ENCODE data around the gene RBBP4.
A peak's percentile ranks its signal among the peaks of the same experiment; 100 is the strongest.

DNA sequence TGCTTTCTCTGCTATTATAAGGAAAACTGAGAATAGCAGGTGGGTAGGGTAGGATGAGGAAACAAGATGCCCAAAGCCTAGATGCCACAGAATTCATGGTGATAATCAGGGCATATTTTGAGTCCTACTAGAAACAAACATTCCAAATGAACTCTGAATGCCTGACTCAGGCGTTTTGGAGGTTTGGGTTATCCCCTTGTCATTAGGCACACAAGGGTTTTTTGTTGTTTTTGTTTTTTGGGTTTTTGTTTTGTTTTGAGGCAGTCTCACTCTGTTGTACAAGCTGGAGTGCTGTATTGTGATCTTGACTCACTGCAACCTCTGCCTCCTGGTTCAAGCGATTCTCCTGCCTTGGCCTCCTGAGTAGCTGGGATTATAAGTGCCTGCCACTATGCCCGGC is 32.4 kb downstream of the RBBP4 start:
- TF ChIP-seq EP300 (IDR thresholded peaks at IDR 0.05; ENCODE audit: borderline replicate concordance in 1 of 2, low read depth in 2 of 2, low read length in 2 of 2) (no peak), POLR2AphosphoS5 (IDR thresholded peaks at IDR 0.05; ENCODE audit: low read depth, low read length) (0 out of 2 replicates have a peak, but pooled peaks have one; percentile 13), CREB1 (IDR thresholded peaks at IDR 0.05) (no peak), NRF1 (IDR thresholded peaks at IDR 0.05; ENCODE audit: low read depth, low read length) (no peak), GABPA (IDR thresholded peaks at IDR 0.05; ENCODE audit: borderline replicate concordance, insufficient read depth, low read length) (no peak), EZH2 (IDR thresholded peaks at IDR 0.05; ENCODE audit: low read depth, low read length, severe bottlenecking) (no peak), PHF8 (conservative IDR thresholded peaks at IDR 0.05; ENCODE audit: low read depth, low read length) (no peak), CHD1 (IDR thresholded peaks at IDR 0.05; ENCODE audit: low read depth, low read length) (no peak)
- TF ChIP-seq, protein P1, sequence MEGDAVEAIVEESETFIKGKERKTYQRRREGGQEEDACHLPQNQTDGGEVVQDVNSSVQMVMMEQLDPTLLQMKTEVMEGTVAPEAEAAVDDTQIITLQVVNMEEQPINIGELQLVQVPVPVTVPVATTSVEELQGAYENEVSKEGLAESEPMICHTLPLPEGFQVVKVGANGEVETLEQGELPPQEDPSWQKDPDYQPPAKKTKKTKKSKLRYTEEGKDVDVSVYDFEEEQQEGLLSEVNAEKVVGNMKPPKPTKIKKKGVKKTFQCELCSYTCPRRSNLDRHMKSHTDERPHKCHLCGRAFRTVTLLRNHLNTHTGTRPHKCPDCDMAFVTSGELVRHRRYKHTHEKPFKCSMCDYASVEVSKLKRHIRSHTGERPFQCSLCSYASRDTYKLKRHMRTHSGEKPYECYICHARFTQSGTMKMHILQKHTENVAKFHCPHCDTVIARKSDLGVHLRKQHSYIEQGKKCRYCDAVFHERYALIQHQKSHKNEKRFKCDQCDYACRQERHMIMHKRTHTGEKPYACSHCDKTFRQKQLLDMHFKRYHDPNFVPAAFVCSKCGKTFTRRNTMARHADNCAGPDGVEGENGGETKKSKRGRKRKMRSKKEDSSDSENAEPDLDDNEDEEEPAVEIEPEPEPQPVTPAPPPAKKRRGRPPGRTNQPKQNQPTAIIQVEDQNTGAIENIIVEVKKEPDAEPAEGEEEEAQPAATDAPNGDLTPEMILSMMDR (IDR thresholded peaks at IDR 0.05; ENCODE audit: control extremely low read depth in 1 of 3, insufficient read depth in 1 of 3, low read depth in 1 of 3, low read length in 3 of 3), result no peak
- TF ChIP-seq, protein P2, sequence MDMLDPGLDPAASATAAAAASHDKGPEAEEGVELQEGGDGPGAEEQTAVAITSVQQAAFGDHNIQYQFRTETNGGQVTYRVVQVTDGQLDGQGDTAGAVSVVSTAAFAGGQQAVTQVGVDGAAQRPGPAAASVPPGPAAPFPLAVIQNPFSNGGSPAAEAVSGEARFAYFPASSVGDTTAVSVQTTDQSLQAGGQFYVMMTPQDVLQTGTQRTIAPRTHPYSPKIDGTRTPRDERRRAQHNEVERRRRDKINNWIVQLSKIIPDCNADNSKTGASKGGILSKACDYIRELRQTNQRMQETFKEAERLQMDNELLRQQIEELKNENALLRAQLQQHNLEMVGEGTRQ (IDR thresholded peaks at IDR 0.05; ENCODE audit: low read length), result no peak
